GM20000 (cell line): ENCODE results near the gene PID1.

Experiments used
- DNase-seq: peaks from one replicate; pipeline ENCODE4 v3.0.0; 2012; ENCODE audit warnings: low spot score
- CTCF ChIP-seq: IDR thresholded peaks from 2 replicates; pipeline ENCODE4 v1.5.1; 2012; ENCODE audit warnings: mild to moderate bottlenecking, control low read depth; ENCODE audit errors: extremely low read depth, missing control alignments

Gene PID1

GRCh38 chr2:228983700-228984099 lies 287.4 kb downstream of the PID1 start:
- TF ChIP-seq CTCF = no peak
- no peak for DNase-seq

- DNase-seq = no peak
- no peak for TF ChIP-seq CTCF
These were observed 296.9 kb downstream of the PID1 start for GRCh38 chr2:228974169-228974568.
